Measurements from ENCODE around the gene XIRP1.
"Not testable (repeated sequence)": the region's sequence is repeated elsewhere in the genome, so short reads cannot be mapped to it uniquely, and the experiment has no call there.

XIRP1 gene

DNA sequence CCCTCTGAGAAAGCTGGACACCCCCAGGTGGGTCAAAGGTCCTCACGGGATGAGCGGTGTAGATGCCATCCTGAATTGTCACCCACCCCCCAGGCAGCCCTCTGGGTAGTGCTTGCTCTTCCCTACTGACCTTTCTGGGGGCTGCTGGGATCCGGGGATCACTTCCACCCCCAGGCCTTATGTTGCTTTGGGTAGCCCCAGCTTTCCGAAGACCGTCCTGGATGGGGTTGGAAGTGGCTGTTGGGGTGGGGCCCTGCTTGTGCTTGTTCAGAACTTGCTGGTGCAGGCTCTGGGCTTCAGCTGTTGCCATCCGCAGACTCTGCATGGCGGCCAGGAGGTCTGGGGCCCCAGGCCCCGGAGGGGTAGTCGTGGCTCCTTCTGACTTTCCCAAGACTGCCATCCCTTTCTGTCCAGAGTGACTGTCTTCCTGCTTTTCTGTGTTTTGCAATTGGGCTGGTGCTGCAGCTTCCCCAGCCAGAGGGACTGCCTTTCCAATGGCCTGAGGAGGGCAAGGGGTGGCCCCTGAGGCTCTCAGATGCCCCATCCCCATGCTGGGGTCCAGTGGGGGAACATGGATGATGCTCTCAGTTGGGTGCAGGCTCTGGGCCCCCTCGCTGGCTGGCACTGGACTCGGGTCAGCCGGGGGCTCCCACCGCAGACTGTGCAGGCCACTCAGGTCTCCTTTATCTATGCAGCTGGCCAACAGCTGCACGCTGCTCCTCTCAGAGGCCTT lies 6.3 kb downstream of the XIRP1 start:
- DNase-seq, result no peak

DNA sequence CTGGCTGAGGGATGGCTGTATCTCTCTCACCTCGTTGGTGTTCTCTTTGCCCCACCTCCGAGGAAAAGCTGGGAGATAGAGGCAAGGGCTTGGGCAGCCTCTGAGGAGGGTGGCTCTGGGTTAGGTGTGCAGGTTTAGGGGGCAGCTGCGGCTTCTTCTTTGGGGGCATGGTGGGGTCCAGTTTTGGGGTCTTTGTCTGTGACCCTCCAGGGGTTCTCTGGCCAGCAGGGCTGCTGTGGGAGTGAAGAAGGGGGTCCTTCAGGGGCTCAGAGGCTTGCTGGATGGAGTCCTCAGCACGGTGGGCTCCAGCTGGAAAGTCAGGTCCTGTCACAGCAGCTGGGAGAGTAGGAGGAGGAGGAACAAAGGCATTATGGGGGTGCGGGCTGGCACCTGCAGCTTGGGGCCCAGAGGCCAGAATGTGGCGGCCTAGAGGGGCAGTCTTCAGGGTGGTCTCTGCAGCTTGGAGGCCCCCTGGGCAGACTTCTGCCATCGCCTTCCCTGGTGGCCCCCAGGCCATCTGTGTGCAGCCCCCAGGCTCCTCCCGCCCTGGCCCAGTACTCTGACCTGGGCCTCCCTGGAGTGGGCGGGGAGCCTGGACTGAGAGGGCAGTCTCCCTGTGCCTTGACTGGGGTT lies 7.0 kb downstream of the XIRP1 start:
- DNase-seq, result no peak

DNA sequence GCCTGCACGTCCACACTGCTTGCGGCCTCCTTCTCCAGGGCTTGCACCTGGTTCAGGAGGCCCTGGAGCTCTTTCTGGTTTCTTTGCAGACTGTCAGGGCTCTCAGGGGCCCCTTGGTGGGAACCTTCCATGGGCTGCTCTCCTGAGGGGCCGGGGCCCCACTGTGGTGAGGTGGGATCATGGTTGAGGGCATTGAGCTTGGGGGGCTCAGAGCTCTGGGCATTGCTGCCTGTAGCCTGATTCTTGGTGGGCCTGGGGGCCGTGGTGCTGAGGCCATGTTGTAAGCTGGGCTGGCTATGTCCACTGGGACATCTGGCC lies 7.5 kb downstream of the XIRP1 start:
- no peak for DNase-seq

DNA sequence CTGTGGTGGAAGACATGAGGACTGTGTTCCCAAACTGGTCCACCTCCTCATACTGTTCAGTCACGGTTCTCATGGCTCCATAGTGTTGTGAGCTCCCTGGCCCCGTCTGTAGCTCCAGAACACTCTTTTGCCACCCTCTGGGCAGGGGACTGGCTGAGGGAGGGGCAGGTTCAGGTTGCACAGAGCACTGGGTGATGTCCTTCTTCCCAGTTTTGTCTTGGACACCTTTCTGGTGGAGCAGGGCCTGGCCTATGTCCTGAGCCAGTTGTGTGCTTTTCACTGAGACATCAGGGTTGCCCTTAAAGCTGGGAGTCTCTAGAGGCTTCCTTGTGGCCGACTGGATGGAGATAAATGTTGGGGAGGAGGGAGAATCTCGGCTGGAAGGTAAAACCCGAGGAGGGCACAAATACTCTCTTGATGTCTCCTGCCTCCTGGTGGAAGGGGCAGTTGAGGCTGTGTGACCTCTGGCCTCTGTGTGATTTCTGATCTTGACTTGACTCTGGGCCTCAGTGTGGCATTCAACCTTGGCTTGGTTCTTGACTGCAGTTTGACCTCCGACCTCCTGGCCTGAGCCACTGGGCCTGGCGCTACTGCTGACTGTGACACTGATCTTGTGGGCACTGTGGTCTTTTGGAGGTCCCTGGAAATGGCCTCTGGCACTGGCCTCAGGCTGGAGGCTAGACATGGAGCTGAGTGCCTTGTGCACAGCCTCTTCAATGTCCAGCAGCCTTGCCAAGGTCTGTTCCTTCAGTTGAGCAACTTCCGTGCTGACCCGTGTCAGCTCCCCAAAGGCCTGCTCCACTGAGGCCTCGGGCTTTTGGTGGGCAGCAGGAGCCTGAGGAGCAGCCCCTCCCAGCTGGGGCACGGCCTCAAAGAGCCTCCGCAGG lies 8.1 kb downstream of the XIRP1 start:
- DNase-seq, result no peak

DNA sequence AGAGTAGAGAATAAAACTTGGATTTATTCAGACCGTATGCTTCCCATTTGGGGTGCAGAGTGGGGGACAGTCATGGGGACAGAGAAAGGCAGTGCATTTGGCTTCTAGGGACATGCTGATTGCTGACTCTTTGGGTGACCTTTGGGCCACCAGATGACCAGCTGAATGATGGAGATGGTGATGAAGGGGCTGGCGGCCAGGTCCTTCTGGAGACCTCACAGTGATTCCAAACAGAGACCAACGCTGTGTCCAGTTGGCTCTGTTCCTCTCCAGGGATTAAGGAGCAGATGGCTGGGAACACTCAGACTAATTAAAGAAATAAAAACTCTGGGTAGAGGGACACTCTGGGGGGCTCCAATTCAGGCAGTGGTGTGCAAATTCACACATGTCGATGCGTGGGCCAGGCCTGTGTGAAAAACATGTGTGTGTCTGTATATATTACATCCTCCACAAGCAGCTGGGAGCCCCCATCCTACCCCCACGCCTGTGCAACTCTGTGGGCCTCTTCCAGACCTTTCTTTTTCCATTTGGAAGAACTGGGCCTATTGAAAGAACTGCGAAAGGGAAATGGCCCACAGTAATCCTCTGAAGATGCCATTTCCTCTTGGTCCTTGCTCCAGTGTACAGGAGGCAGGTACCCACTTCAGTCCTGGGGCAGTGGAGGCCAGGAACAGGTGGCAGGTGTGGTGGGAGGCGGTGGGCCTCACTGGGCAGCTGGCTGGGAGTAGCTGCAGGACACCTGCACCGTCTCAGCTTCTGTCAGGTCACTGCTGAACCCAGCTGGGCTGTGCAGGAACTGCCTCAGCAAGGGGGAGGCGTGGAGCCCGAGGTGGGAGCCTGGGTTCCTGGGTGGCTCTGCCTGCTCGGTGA lies 8.9 kb downstream of the XIRP1 start:
- DNase-seq, result no peak

DNA sequence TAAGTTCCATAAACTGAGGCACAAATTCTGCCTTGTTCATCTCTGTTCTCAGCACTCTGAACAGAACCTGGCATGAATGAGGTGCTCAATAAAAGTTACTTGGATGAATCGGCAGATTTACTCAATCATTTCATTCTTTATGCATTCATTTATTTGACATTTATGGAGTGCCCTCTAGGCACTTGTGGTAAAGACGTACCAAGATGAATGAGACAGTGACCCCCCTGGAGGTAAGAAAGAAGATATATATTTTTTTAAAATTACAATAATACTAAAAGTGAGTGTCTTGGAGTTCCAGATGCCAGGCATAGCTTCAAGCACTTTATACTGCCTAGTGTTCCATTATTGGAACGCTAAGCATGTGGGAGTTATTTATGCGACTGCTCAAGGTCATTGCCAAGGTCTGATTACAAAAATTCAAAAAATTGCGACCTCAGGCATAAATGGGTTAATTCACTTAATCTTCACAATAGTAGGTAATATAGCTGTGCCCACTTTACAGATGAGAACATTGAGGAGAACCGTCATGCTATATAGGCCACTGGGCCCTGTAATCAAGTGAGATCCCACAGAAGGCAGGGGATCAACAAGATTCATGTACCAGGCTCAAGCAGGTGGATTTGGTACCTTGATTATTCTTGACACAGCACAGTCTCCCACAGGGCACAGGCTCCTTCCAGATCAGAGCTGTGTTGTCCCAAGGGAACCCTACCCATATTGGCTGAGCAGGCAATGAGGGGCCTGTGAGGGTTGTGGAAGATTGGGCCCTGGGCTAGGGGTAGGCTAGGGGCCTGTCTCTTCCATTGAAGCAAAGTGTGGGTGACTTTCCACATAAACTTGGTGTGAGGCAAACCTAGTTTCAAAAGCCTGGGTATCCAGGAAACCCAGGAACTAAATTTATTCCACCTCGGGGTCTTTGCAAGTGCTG lies 10.7 kb downstream of the XIRP1 start:
- no peak for DNase-seq

DNA sequence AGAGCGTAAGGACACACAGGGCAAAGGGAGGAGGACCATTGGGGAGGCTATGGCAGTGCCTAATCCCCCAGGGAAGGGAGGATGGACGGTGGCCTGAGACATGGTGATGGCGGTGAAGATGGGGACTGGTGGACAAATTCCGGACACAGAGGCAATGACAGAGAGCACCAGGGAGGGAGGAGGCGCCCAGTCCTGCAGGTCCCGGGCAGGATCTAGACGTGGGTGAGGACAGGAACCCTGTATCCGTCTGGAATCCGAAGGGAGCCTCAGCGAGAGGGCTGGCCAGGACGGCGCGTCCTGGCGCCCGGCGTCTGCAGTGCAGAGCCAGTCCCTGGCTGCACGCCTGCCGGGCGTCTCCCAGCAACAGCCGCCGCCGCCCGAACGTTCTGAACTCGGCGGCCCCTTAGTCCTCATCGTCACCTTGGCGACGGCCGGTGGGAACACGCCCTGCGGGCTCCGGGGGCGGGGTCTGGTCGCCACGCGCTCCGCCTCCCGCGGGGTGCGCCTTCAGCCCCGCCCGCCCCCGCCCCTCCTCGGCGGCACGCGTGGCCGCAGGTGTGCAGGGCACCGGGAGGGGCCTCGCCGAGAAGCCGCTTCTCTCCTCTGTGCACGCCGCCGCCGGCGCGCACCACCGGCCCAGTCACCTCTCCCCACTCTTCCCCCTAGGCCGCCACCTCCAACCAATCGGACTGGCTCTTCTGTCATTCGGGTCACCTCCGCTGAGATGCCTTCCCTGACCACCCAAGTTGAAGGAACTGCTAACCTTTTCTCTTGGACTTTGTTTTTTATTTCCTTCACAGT lies 11.6 kb downstream of the XIRP1 start:
- no peak for DNase-seq

DNA sequence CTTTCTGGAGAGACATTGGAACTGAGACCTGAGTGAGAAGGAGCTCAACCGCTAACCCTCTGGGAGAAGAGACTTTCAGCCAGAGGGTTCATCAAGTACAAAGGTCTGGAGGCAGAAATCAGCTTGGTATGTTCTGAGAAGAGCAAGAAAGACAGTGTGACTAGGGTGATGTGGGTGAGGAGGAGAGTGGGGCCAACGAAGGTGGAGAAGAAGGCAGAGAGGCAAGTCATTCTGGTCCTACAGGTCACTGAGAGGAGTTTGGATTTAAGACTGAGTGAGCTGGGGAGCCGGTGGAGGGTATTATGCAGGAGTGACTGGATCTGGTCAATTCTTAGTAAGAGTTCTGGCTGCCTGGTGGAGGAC lies 12.2 kb downstream of the XIRP1 start:
- DNase-seq, result no peak

DNA sequence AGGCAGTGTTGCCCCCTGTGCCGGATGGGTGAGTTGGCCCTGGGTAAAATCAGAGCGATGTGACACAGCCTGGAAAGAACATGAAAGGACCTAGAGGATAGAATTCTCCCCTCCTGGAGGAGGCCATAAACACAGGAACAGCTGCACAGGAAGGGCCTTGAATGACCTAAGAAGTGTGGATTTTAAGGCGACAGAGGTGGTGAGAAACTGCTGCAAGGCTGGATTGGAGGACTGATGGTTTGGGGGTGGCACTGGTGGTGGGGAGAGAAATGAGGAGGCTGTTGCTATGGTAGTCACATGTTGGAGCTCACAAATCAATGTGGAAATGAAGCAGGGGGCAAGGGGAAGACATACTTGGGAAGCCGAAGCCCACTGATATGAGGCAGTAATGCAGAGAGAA lies 13.8 kb downstream of the XIRP1 start:
- no peak for DNase-seq

DNA sequence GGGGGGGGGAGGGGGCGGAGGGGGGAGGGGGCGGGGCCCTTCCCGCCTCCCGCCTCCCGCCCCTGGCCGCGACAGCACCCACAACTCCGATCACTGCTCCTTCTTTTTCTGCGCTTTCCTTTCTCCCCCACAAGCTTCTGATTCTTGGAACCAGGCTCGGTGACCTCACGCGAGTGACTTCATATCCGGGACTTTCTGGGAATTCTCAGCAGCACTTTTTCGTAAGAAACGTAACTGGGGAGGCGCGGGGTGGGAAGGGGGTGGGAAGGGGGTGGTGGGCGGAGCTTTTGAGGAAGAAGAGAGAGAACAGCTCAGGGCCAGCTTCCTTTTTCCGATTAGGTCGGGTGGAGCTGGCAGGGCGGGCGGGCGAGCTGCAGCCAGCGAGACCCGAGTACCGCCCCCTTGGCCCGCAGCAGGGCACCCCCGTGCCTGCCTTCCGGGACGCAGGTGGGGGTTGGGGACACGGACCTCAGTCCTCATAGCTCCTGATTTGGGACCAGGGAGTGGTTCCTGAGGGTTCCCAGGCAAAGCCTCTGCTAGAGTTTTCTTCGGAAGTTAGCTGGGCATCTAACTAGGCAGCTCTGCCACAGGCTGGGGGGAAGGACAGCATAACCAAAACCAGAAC lies 14.6 kb downstream of the XIRP1 start:
- DNase-seq, result no peak

DNA sequence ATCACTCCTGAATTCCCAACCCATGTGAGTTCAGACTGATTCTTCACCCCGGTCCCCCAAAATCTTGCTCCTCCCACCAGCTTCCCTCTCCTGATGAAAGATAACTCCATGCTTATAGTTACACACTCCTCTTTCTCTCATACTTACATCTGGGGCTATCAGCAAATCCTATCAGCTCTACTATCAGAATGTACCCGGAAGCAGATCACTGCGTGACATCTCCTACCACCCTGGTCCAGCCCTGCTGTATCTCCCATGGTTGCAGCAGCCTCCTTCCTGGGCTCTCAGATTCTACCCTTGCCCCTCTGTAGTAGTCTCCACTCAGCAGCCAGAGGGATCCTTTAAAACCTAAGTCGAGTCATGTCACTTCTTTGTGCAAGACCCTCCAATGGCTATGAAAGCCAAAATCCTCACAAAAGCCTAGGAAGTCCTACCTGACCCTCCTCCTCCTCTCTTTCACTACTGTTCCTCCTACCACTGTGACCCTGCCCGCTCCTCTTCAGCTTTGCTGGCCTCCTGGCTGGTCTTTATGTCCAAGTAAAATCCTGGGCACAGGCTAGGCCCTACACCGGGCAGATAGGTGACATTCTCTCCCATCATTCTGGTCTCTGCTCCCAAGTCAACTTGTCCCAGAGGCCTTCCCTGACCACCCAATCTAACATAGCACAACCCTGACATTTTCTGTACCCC lies 16.2 kb downstream of the XIRP1 start:
- DNase-seq, result no peak

DNA sequence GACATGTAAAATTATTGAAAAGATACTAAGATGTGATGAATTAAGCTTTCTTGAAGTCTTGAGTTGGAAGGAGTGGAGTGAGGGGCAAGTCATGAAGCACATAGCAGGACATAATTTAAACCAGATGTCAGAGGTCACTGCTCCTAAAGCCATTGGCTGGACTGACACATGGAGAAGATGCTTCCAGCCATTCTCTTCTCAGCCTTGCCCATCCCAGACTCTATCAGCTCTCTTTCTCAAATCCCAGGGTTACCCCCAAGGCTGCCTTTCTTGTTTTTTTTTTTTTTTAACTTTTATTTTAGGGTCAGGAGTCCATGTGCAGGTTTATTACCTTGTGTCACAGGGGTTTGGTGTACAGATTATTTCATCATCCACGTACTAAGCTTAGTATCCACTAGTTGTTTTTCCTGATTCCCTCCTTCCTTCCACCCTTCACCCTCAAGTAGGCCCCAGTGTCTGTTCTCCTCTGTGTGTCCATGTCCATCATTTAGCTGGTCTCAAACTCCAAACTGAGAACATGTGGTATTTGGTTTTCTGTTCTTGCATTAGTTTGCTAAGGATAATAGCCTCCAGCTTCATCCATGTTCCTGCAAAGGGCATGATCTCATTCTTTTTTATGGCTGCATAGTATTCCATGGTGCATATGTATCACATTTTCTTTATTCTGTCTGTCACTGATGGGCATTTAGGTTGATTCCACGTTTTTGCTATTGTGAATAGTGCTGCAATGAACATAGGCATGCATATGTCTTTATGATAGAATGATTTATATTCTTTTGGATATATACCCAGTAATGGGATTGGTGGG lies 18.9 kb downstream of the XIRP1 start:
- DNase-seq, result no peak

DNA sequence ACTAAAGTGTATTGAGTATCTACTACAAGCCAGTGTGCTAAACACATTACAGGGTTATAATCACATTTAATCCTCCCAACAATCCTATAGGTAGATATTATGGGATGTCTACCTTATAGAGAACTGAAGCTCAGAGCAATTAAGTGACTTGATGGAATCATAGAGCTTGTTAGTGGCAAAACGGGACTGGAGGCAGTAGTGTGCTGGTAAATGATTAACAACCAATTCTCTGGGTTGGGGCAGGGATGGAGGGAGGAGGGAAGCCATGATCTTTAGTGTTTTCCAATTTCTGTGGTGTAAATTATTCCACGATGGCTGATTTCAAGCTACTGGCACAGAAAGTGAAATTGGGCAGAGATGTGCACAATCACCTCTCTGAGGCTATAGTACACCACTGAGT lies 20.5 kb downstream of the XIRP1 start:
- DNase-seq, result no peak

DNA sequence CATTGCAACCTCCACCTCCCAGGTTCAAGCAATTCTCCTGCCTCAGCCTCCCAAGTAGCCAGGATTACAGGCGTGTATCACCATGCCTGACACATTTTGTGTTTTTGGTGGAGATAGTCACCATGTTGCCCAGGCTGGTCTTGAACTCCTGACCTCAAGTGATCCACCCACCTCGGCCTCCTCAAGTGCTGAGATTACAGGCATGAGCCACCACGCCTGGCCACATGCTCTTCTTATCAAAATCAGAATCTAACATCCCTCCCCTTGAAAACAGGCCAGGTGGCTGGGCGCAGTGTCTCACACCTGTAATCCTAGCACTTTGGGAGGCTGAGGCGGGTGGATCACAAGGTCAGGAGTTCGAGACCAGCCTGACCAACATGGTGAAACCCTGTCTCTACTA lies 21.5 kb downstream of the XIRP1 start:
- DNase-seq, result not testable (repeated sequence)

DNA sequence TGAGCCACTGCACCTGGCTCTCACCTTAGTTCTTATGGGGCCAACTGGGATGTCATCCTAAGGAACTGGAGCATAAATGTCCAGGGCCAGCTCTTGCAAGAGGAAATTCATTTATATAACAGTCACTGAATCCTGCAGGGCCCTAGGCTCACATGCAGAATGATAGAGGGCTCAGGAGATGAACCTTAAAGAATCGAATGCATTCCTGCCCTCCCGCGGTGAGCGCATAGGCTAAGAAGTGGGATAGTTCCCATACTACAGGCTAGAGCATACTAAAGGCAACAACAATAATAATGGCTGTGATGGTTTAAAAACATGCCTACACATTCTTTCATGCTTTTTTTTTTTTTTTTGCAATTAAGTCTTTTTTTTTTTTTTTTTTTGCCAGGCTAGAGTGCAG lies 21.9 kb downstream of the XIRP1 start:
- no peak for DNase-seq

DNA sequence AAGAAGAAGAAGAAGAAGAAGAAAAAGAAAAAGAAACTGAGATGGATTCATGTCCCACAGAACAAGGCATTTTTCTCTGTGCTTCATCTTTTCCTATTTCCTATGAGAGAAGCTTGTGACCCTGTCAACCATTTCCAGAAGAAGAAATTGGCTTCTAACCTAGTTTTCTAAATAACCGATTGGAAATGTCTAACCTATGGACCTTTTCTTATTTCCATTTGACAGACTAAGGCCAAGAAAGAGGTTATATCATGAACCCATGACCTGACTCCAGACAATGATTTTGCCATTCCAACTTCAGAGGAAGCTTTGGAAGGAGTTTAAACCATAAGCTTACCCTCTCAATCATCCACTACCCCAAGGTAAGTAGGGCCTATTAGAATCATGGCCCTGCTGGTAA lies 22.7 kb downstream of the XIRP1 start:
- DNase-seq, result no peak

DNA sequence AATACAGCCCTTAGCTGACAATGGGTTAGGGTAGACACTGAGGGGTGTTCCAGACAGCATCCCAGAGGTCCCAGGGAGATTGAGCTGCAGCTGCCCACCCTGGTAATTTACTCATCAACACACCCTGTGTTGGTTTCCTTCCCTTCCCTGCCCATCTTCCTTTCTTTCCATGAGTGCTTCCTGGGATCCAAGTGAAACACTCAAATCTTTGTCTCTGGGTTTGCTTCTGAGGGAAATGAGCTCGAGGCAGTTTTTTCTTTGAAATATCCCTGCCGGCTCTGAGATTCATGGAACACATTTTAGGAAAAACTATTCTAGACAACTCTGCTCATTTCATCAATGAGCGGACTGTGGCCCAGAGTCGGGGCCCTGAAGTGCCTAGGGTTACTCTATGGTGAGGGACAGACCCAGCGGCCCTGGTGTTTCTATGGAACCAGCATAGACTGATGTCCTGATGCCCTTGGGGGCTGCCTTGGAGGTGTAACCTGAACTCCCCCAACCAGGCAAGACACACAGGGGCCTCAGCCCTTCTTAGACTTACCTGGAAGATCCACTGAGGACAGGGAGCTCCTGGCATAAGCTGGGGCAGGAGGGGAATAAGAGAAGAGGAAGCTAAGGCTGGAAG lies 24.1 kb downstream of the XIRP1 start:
- DNase-seq, result no peak

DNA sequence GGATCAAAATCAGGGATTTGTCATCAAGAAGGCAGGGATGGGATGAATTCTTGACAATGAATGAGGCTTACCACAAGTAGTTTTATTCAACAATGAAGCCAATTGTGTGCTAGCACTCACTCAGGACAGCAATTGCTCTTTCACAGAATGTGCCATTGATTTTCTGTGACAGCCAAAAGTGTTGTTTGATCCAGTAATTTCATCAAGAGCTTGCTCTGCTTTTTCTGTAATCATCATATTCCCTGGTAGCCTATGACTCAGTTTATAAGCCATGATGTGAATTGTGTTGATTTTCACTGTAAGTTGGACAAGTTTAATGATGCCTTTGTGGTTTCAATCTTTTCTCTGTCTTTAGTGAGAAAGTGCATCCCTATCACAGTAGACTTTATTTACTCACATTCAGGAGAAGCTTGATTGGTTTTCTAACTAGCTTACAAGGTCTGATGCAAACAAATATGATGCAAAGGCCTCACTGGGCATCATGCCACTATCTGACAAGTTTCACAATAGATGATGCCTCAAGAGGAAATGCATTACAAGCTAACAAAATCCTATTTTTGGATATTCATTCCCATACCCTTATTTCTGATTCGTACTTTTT lies 25.4 kb downstream of the XIRP1 start:
- DNase-seq, result no peak
